Ovary (tissue), 3 donors: ENCODE measurements around the gene THBS1.

Experiments used
- POLR2A ChIP-seq: fragments of 450-650 bp; IDR thresholded peaks from one replicate; pipeline ENCODE4 v1.6.1; 2017; ENCODE audit warnings: antibody characterized with exemption, mild to moderate bottlenecking, moderate library complexity
- TF ChIP-seq, protein P1 (sequence below), 3 donors: fragments of 450-650 bp in 2 of 3; fragments of 200-600 bp in 1 of 3; IDR thresholded peaks; one replicate each; pipeline versions ENCODE4 v1.5.1 to v1.8.0; 2016 to 2022; ENCODE audit warnings: antibody characterized with exemption in 3 of 3, mild to moderate bottlenecking in 1 of 3
- donor health status: DM: no; HTN: no; CAD: no.

DNA sequence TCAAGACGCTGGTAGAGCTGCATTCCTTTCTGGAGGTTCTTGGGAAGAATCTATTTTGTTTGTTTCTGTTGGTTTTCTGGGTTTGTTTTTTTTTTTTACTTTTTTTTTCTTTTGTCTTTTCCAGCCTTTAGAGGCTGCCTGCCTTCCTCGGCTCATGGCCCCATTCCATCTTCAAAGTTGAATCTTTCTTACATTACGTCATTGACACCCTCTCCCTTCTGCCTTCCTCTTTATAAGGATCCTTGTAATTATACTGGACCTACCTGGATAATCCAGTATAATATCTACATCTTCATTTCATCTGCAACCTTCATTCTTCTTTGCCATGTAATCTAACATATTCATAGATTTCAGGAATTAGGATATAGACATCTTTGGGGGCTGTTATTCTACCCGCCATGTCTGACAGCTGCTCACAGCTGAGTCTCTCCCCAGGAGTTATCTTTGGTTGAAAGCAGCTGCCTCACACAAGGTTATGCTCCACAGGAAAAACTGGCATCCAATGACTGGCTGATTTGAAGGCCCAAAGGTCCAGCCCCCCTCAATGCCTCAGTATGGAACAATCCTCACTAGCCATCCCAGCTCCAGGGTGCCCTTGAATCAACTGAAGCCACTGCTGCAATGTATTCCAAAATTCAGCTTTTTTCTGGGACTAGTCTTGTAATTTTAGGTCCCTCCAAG lies 38.4 kb upstream of the THBS1 start:
- TF ChIP-seq, protein P1, sequence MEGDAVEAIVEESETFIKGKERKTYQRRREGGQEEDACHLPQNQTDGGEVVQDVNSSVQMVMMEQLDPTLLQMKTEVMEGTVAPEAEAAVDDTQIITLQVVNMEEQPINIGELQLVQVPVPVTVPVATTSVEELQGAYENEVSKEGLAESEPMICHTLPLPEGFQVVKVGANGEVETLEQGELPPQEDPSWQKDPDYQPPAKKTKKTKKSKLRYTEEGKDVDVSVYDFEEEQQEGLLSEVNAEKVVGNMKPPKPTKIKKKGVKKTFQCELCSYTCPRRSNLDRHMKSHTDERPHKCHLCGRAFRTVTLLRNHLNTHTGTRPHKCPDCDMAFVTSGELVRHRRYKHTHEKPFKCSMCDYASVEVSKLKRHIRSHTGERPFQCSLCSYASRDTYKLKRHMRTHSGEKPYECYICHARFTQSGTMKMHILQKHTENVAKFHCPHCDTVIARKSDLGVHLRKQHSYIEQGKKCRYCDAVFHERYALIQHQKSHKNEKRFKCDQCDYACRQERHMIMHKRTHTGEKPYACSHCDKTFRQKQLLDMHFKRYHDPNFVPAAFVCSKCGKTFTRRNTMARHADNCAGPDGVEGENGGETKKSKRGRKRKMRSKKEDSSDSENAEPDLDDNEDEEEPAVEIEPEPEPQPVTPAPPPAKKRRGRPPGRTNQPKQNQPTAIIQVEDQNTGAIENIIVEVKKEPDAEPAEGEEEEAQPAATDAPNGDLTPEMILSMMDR (IDR thresholded peaks at IDR 0.05), result no peak
- TF ChIP-seq POLR2A, result no peak
